HCT116 (cell line): ENCODE measurements around the gene COL12A1. TPM values are rescaled to one million over a fixed set of nuclear protein-coding genes. Genes with fewer than 3 reads are reported as not detected.

Experiments used
- ATAC-seq: fragments of 200-7000 bp; cut with Tn5 transposase; 2 replicates; pipeline ENCODE4 v1.9.1; 2020; ENCODE audit warnings: mild to moderate bottlenecking, moderate library complexity
- BruUV-seq: library from RNA; stranded (reverse); fragments of 400-500 nt; replicated peaks from 2 replicates; lab custom pipeline; 2021; lab: Mats Ljungman, UMichigan
- CTCF ChIA-PET: fragments of 300-600 bp; sonication (Branson Sonifier 250); formaldehyde crosslinking; loops from one replicate; lab custom pipeline; 2021; ENCODE audit warnings: antibody characterized with exemption; lab: Charles Lee
- POLR2A ChIA-PET: fragments of 300-600, 350-600 bp; sonication (Branson Sonifier 250); formaldehyde crosslinking; loops from one replicate; lab custom pipeline; 2021; ENCODE audit warnings: antibody characterized with exemption; lab: Charles Lee
- RAD21 ChIA-PET, 2 experiments: fragments of 300-600 bp; sonication (Branson Sonifier 250); formaldehyde crosslinking; loops; one replicate each; lab custom pipeline; 2023; ENCODE audit warnings: low total read pairs in 2 of 2; ENCODE audit not compliant: uncharacterized antibody in 2 of 2, unreplicated experiment in 2 of 2, low non-redundant PET in 1 of 2; lab: Charles Lee
- DNase-seq: peaks from one replicate; pipeline ENCODE4 v3.0.0-alpha.2; 2010; ENCODE audit warnings: low read depth, low spot score
- H2AFZ ChIP-seq: fragments of 200-600 bp; shearing (Covaris generic), sonication (generic); 2 replicates; pipeline ENCODE4 v1.6.1; 2017; ENCODE audit warnings: low read depth, mixed run types, mixed read lengths, antibody characterized with exemption, low read length; ENCODE audit not compliant: poor library complexity, severe bottlenecking
- H3K27ac ChIP-seq: 2 replicates; pipeline ENCODE4 v1.5.1; 2012; ENCODE audit warnings: low read depth, low read length
- H3K27me3 ChIP-seq: fragments of 200-600 bp; sonication (generic); 2 replicates; pipeline ENCODE4 v1.6.1; 2016; ENCODE audit warnings: mixed run types, low read length, mixed read lengths; ENCODE audit not compliant: insufficient read depth
- H3K36me3 ChIP-seq, 2 experiments: fragments of 200-500 bp in 1 of 2; fragments of 200-600 bp in 1 of 2; sonication (Bioruptor generic) in 1 of 2; sonication (generic) in 1 of 2; 2 replicates each; pipeline versions ENCODE4 v1.5.1 to v1.6.1; 2014 to 2016; ENCODE audit warnings: low read length in 2 of 2, inconsistent platforms in 1 of 2, mixed read lengths in 1 of 2, mixed run types in 1 of 2; ENCODE audit not compliant: insufficient read depth in 2 of 2, control insufficient read depth in 1 of 2
- H3K4me1 ChIP-seq, 2 experiments: fragments of 200-600 bp in 1 of 2; sonication (generic) in 1 of 2; 2 replicates each; pipeline versions ENCODE4 v1.5.1 to v1.6.1; 2012 to 2017; ENCODE audit warnings: low read length in 2 of 2, inconsistent platforms in 1 of 2, mild to moderate bottlenecking in 1 of 2, mixed read lengths in 1 of 2, mixed run types in 1 of 2, moderate library complexity in 1 of 2; ENCODE audit not compliant: insufficient read depth in 2 of 2, control insufficient read depth in 1 of 2
- H3K4me2 ChIP-seq: fragments of 200-600 bp; sonication (generic); 2 replicates; pipeline ENCODE4 v1.6.1; 2017; ENCODE audit warnings: mixed run types, low read length, mixed read lengths
- H3K4me3 ChIP-seq, 2 experiments: fragments of 200-600 bp in 1 of 2; sonication (generic) in 1 of 2; replicated peaks in 1 of 2; 2 replicates each; pipeline ENCODE4 v1.5.1; 2011 to 2016; ENCODE audit warnings: low read length in 2 of 2, control low read depth in 1 of 2, low read depth in 1 of 2, mild to moderate bottlenecking in 1 of 2, mixed read lengths in 1 of 2, mixed run types in 1 of 2
- H3K79me2 ChIP-seq: fragments of 200-600 bp; sonication (generic); 2 replicates; pipeline ENCODE4 v1.6.1; 2017; ENCODE audit warnings: mild to moderate bottlenecking, mixed run types, low read length, moderate library complexity, mixed read lengths; ENCODE audit not compliant: insufficient read depth
- H3K9ac ChIP-seq: fragments of 200-600 bp; sonication (generic); 2 replicates; pipeline ENCODE4 v1.6.1; 2016; ENCODE audit warnings: low read length, mixed read lengths
- H3K9me2 ChIP-seq: fragments of 200-600 bp; sonication (generic), shearing (Covaris generic); 2 replicates; pipeline ENCODE4 v1.6.1; 2017; ENCODE audit warnings: mixed run types, mild to moderate bottlenecking, moderate library complexity; ENCODE audit not compliant: insufficient read depth
- H3K9me3 ChIP-seq, 2 experiments: fragments of 200-500 bp in 1 of 2; fragments of 200-600 bp in 1 of 2; sonication (Bioruptor generic) in 1 of 2; sonication (generic) in 1 of 2; 2 replicates each; pipeline ENCODE4 v1.6.1; 2014 to 2017; ENCODE audit warnings: low read length in 2 of 2, mixed read lengths in 2 of 2, inconsistent platforms in 1 of 2, low read depth in 1 of 2, mild to moderate bottlenecking in 1 of 2, mixed run types in 1 of 2, moderate library complexity in 1 of 2; ENCODE audit not compliant: control insufficient read depth in 1 of 2, insufficient read depth in 1 of 2
- H4K20me1 ChIP-seq: fragments of 200-600 bp; sonication (generic), shearing (Covaris generic); 2 replicates; pipeline ENCODE4 v1.6.1; 2017; ENCODE audit warnings: mixed run types, mild to moderate bottlenecking, moderate library complexity; ENCODE audit not compliant: insufficient read depth
- CBX3 ChIP-seq: IDR thresholded peaks from 2 replicates; pipeline ENCODE4 v1.6.1; 2012; ENCODE audit warnings: low read depth
- CEBPB ChIP-seq: IDR thresholded peaks from 2 replicates; pipeline ENCODE4 v1.6.1; 2012; ENCODE audit warnings: low read depth
- EGR1 ChIP-seq: IDR thresholded peaks from 2 replicates; pipeline ENCODE4 v1.6.1; 2012; ENCODE audit warnings: low read depth
- ELF1 ChIP-seq: IDR thresholded peaks from 2 replicates; pipeline ENCODE4 v1.6.1; 2012; ENCODE audit warnings: low read depth, borderline replicate concordance
- EZH2 ChIP-seq: fragments of 200-600 bp; sonication (generic); IDR thresholded peaks from 2 replicates; pipeline ENCODE4 v1.6.1; 2017; ENCODE audit warnings: antibody characterized with exemption, mixed run types
- EZH2phosphoT487 ChIP-seq: fragments of 200-600 bp; IDR thresholded peaks from 2 replicates; pipeline ENCODE4 v1.6.1; 2018; ENCODE audit warnings: antibody characterized with exemption, borderline replicate concordance
- FOSL1 ChIP-seq: IDR thresholded peaks from 2 replicates; pipeline ENCODE4 v1.6.1; 2012; ENCODE audit warnings: low read depth
- JUND ChIP-seq: IDR thresholded peaks from 2 replicates; pipeline ENCODE4 v1.6.1; 2012
- POLR2A ChIP-seq: IDR thresholded peaks from 2 replicates; pipeline ENCODE4 v1.7.0; 2011; ENCODE audit warnings: borderline replicate concordance; ENCODE audit not compliant: insufficient read depth, insufficient read length; ENCODE audit errors: extremely low read depth
- POLR2AphosphoS5 ChIP-seq: IDR thresholded peaks from 2 replicates; pipeline ENCODE4 v1.6.1; 2011; ENCODE audit warnings: mild to moderate bottlenecking, low read depth, low read length, moderate library complexity
- RAD21 ChIP-seq: IDR thresholded peaks from 2 replicates; pipeline ENCODE4 v1.6.1; 2012; ENCODE audit warnings: low read depth, mild to moderate bottlenecking
- SIN3A ChIP-seq: IDR thresholded peaks from 2 replicates; pipeline ENCODE4 v1.6.1; 2012; ENCODE audit warnings: low read depth
- SP1 ChIP-seq: IDR thresholded peaks from 2 replicates; pipeline ENCODE4 v1.6.1; 2012; ENCODE audit warnings: low read depth
- SRF ChIP-seq: IDR thresholded peaks from 2 replicates; pipeline ENCODE4 v1.6.1; 2012; ENCODE audit warnings: low read depth
- TCF7L2 ChIP-seq: IDR thresholded peaks from 2 replicates; pipeline ENCODE4 v1.7.0; 2011; ENCODE audit warnings: borderline replicate concordance, inconsistent platforms; ENCODE audit not compliant: insufficient read depth, insufficient read length; ENCODE audit errors: extremely low read depth
- YY1 ChIP-seq: IDR thresholded peaks from 2 replicates; pipeline ENCODE4 v1.6.1; 2011; ENCODE audit warnings: low read length, low read depth, moderate library complexity, mild to moderate bottlenecking; ENCODE audit not compliant: insufficient replicate concordance; ENCODE audit errors: extremely low read depth
- ZFX ChIP-seq: fragments of 450-650 bp; IDR thresholded peaks from 2 replicates; pipeline ENCODE4 v1.6.1; 2017
- ZNF274 ChIP-seq: fragments of 200-500 bp; sonication (Bioruptor generic); IDR thresholded peaks from 2 replicates; pipeline ENCODE4 v1.6.1; 2014; ENCODE audit warnings: mild to moderate bottlenecking, low read depth, low read length, inconsistent platforms
- intact Hi-C: fragments of 100-400 bp; cut with micrococcal nuclease; formaldehyde crosslinking; loops from 2 replicates; pipeline ENCODE4 v1.10.0; 2022
- total RNA-seq: library from RNA; stranded (reverse); gene quantifications from one replicate; pipeline ENCODE4 v1.2.1, GENCODE V29; 2021; ENCODE audit not compliant: unreplicated experiment
- TF ChIP-seq, protein P1 (sequence below), 3 experiments: fragments of 200-600 bp in 1 of 3; sonication (generic) in 1 of 3; IDR thresholded peaks in 2 of 3; conservative IDR thresholded peaks in 1 of 3; 2 replicates each; pipeline ENCODE4 v1.5.1; 2012 to 2017; ENCODE audit warnings: low read depth in 2 of 3, low read length in 2 of 3, antibody characterized with exemption in 1 of 3, borderline replicate concordance in 1 of 3, control low read depth in 1 of 3, mild to moderate bottlenecking in 1 of 3, mixed read lengths in 1 of 3, mixed run types in 1 of 3, moderate library complexity in 1 of 3; ENCODE audit not compliant: insufficient read depth in 1 of 3
- TF ChIP-seq, protein P2 (sequence below): IDR thresholded peaks from 2 replicates; pipeline ENCODE4 v1.6.1; 2012; ENCODE audit warnings: low read depth
- TF ChIP-seq, protein P3 (sequence below): IDR thresholded peaks from 2 replicates; pipeline ENCODE4 v1.6.1; 2012

COL12A1 gene
- total RNA-seq, 1 experiment from 2014 or later: 23.5 TPM

DNA sequence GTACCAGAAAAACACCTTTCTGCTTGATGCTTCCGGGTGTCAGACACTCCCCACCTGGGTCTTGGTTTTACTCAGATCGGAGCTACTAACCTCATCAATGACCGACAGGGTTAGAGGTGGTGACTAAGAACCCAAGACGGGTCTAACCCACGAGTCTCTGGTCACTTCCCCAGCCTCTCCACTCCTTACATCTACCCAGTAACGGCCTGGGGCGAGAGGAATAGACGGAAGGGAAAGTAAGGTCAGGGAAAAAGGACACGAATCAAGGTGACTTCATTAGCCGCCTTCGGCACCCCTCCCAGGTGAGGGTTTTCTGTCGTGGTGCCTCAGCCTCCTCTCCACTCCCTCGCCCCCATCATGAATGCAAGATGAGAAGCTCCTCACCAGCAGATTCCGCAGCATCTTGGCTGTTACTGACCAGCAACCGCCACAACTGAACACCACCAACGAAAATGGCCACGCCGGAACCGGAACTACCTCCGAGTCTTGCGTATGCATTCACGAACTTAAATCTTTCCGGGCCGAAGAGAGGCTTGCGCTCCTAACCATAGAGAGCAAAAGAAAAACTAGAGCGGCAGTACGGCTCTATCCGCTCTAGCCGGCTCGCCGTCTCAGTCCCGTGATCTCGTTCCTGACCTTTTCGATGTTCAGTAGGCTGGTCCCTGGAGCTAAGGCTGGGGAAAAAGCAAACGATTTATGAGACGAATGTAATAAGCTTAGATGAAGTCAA, 37.6 kb upstream of the COL12A1 start, which contains the start of gene COX7A2:
Gene COX7A2, minus strand, starts transcription at position 469 of the 730 bp plus-strand sequence. Its CDS starts 67 bp downstream, at position 402.
- intact Hi-C loops: no loop called here
- RAD21 ChIA-PET: interaction anchor here in 1 of 2 experiments (0.6 kb wide), 1 partner anchor 35 kb away, joined by 3 read pairs; no protein-coding TSS in a partner anchor
- no peaks in the 10 kb centered on the region for H3K9me3 ChIP-seq
- H3K9me2 ChIP-seq: no peaks in the 10 kb centered on the region
- H4K20me1 ChIP-seq: peaks cover 8% of the 10 kb centered on the region; the same call in 1 of the 2 replicates
- peak within 1 kb of the TSS; percentile 69 for H2AFZ ChIP-seq
- H3K36me3 ChIP-seq: peaks cover 9 to 27% of the 10 kb centered on the region in 2 experiments
- TSS peak; percentile 69 for BruUV-seq
- no peaks in the 10 kb centered on the region for H3K27me3 ChIP-seq
- peak; percentile 97 for DNase-seq
- H3K4me3 ChIP-seq: peak within 1 kb of the TSS; percentile 89 to 99
- peaks cover 4 to 7% of the 10 kb centered on the region in 2 experiments; a peak in 3 of 4 replicates for H3K4me1 ChIP-seq
- H3K4me2 ChIP-seq: peak within 1 kb of the TSS; percentile 75
- CTCF ChIA-PET: no interaction called here
- peak; percentile 98 for ATAC-seq
- H3K27ac ChIP-seq: peak within 1 kb of the TSS; percentile 85
- peak within 1 kb of the TSS; percentile 93 for H3K9ac ChIP-seq
- POLR2A ChIA-PET: interaction anchor here (1.1 kb wide), 1 partner anchor 8 kb away, joined by 4 read pairs; no protein-coding TSS in a partner anchor
- H3K79me2 ChIP-seq: peaks cover 50% of the 10 kb centered on the region
- TF ChIP-seq TCF7L2: peak; percentile 29
- 0 out of 2 replicates have a peak, but pooled peaks have one; percentile 24 for TF ChIP-seq EGR1
- TF ChIP-seq POLR2A: peak; percentile 63
- TF ChIP-seq, protein P1, sequence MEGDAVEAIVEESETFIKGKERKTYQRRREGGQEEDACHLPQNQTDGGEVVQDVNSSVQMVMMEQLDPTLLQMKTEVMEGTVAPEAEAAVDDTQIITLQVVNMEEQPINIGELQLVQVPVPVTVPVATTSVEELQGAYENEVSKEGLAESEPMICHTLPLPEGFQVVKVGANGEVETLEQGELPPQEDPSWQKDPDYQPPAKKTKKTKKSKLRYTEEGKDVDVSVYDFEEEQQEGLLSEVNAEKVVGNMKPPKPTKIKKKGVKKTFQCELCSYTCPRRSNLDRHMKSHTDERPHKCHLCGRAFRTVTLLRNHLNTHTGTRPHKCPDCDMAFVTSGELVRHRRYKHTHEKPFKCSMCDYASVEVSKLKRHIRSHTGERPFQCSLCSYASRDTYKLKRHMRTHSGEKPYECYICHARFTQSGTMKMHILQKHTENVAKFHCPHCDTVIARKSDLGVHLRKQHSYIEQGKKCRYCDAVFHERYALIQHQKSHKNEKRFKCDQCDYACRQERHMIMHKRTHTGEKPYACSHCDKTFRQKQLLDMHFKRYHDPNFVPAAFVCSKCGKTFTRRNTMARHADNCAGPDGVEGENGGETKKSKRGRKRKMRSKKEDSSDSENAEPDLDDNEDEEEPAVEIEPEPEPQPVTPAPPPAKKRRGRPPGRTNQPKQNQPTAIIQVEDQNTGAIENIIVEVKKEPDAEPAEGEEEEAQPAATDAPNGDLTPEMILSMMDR (IDR thresholded peaks at IDR 0.05 in 2 of 3, conservative IDR thresholded peaks at IDR 0.05 in 1 of 3; ENCODE audit: borderline replicate concordance in 1 of 3, insufficient read depth in 1 of 3, low read depth in 2 of 3, low read length in 2 of 3): no peak
- TF ChIP-seq CEBPB: peak; percentile 62
- peak; percentile 98 for TF ChIP-seq CBX3
- TF ChIP-seq POLR2AphosphoS5: peak; percentile 98
- TF ChIP-seq ELF1: peak; percentile 70; the same call in 1 of the 2 replicates
- peak; percentile 93 for TF ChIP-seq YY1
- no peak for TF ChIP-seq ZNF274
- TF ChIP-seq FOSL1: no peak
- no peak for TF ChIP-seq RAD21
- TF ChIP-seq SP1: peak; percentile 56
- no peak for TF ChIP-seq EZH2phosphoT487
- TF ChIP-seq JUND: peak; percentile 31; the same call in 1 of the 2 replicates
- no peak for TF ChIP-seq EZH2
- TF ChIP-seq, protein P2, sequence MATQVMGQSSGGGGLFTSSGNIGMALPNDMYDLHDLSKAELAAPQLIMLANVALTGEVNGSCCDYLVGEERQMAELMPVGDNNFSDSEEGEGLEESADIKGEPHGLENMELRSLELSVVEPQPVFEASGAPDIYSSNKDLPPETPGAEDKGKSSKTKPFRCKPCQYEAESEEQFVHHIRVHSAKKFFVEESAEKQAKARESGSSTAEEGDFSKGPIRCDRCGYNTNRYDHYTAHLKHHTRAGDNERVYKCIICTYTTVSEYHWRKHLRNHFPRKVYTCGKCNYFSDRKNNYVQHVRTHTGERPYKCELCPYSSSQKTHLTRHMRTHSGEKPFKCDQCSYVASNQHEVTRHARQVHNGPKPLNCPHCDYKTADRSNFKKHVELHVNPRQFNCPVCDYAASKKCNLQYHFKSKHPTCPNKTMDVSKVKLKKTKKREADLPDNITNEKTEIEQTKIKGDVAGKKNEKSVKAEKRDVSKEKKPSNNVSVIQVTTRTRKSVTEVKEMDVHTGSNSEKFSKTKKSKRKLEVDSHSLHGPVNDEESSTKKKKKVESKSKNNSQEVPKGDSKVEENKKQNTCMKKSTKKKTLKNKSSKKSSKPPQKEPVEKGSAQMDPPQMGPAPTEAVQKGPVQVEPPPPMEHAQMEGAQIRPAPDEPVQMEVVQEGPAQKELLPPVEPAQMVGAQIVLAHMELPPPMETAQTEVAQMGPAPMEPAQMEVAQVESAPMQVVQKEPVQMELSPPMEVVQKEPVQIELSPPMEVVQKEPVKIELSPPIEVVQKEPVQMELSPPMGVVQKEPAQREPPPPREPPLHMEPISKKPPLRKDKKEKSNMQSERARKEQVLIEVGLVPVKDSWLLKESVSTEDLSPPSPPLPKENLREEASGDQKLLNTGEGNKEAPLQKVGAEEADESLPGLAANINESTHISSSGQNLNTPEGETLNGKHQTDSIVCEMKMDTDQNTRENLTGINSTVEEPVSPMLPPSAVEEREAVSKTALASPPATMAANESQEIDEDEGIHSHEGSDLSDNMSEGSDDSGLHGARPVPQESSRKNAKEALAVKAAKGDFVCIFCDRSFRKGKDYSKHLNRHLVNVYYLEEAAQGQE: no peak
- TF ChIP-seq ZFX: no peak
- TF ChIP-seq, protein P3, sequence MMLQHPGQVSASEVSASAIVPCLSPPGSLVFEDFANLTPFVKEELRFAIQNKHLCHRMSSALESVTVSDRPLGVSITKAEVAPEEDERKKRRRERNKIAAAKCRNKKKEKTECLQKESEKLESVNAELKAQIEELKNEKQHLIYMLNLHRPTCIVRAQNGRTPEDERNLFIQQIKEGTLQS: no peak
- peak; percentile 77 for TF ChIP-seq SRF
- TF ChIP-seq SIN3A: peak; percentile 92
